ENCODE results near the gene RHOA.
"Not testable (repeated sequence)": the region's sequence is repeated elsewhere in the genome, so short reads cannot be mapped to it uniquely, and the experiment has no call there.

The RHOA gene

GRCh38 chr3:49358884-49359225, 52.9 kb downstream of the RHOA start:
- peak; percentile 9 for DNase-seq

- DNase-seq: peak; percentile 88
These were observed 53.4 kb downstream of the RHOA start, which contains the start of gene GPX1 for GRCh38 chr3:49358217-49358883. Gene GPX1, minus strand, starts transcription at chr3:49358353. Its CDS starts 75 bp downstream, at chr3:49358278.

- DNase-seq: peak; percentile 64
These were observed 54.1 kb downstream of the RHOA start for GRCh38 chr3:49357443-49358216.

- DNase-seq: not testable (repeated sequence)
These were observed 54.7 kb downstream of the RHOA start for GRCh38 chr3:49357095-49357442.

- DNase-seq: no peak
These were observed 58.8 kb downstream of the RHOA start for GRCh38 chr3:49352890-49353421.

GRCh38 chr3:49352281-49352680, 59.5 kb downstream of the RHOA start:
- no peak for DNase-seq

- no peak for DNase-seq
These were observed 60.2 kb downstream of the RHOA start for GRCh38 chr3:49351521-49352011.

GRCh38 chr3:49349348-49350114, 62.2 kb downstream of the RHOA start:
- no peak for DNase-seq

- not testable (repeated sequence) for DNase-seq
These were observed 63.4 kb downstream of the RHOA start for GRCh38 chr3:49348361-49348760.

GRCh38 chr3:49346797-49347251, 65.0 kb downstream of the RHOA start:
- DNase-seq: no peak

- no peak for DNase-seq
These were observed 68.6 kb downstream of the RHOA start for GRCh38 chr3:49343163-49343562.

GRCh38 chr3:49341996-49342395, 69.8 kb downstream of the RHOA start:
- DNase-seq: no peak

GRCh38 chr3:49339941-49340800, 71.6 kb downstream of the RHOA start, which contains the start of gene USP4:
Gene USP4, minus strand, starts transcription at chr3:49340053. Its CDS starts 29 bp downstream, at chr3:49340024.
- DNase-seq: peak; percentile 95

GRCh38 chr3:49339581-49339940, 72.2 kb downstream of the RHOA start:
- no peak for DNase-seq

GRCh38 chr3:49333916-49334633, 77.7 kb downstream of the RHOA start:
- DNase-seq: no peak

- peak; percentile 38 for DNase-seq
These were observed 78.7 kb downstream of the RHOA start for GRCh38 chr3:49333091-49333490.

- no peak for DNase-seq
These were observed 82.6 kb downstream of the RHOA start for GRCh38 chr3:49329186-49329585.

GRCh38 chr3:49328350-49328749, 83.4 kb downstream of the RHOA start:
- not testable (repeated sequence) for DNase-seq

GRCh38 chr3:49327485-49327884, 84.3 kb downstream of the RHOA start:
- DNase-seq: no peak

GRCh38 chr3:49324768-49325167, 87.0 kb downstream of the RHOA start:
- no peak for DNase-seq

GRCh38 chr3:49316696-49317457, 94.9 kb downstream of the RHOA start:
- no peak for DNase-seq
